HG03439 (cell line): Measurements from ENCODE around the gene AGAP2.
"Not testable (repeated sequence)": the region's sequence is repeated elsewhere in the genome, so short reads cannot be mapped to it uniquely, and the experiment has no call there.

ENCODE experiments used
- ATAC-seq: cut with Tn5 transposase; IDR thresholded peaks from one replicate; pipeline ENCODE4 v1.9.1; 2021; ENCODE audit warnings: mild to moderate bottlenecking, moderate library complexity; ENCODE audit not compliant: unreplicated experiment

Gene AGAP2

DNA sequence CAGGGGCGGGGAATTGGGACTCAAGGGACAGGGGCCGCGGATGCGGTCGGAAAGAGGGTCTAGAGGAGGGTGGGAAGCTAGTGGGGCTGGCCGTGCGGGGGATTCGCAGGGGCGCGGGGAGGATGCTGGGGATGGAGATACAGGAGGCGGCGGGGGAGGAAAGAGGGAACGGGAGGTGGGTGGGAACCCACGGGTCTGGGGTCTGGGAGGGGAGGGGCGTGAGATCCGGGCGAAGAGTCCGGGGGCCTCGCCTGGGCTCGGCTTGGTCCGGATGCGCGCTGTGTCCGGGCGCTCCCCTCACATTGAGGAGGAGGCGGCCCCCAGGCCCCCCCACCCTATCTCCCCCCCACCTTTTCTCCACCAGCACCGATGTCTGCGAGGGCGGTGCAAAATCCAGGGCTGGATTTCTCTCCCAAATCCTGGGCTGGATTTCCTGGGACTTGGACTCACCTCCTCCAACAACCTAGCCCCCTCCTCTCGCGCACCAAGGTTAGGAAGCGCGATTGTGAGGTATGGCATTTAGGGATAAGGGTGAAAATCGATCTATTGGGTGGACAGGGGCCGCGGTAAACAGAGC lies at the start of gene AGAP2:
Gene AGAP2, minus strand, starts transcription at position 82 of the 577 bp plus-strand sequence. CDS start 496 bp downstream, outside the sequence.
- no peak for ATAC-seq

DNA sequence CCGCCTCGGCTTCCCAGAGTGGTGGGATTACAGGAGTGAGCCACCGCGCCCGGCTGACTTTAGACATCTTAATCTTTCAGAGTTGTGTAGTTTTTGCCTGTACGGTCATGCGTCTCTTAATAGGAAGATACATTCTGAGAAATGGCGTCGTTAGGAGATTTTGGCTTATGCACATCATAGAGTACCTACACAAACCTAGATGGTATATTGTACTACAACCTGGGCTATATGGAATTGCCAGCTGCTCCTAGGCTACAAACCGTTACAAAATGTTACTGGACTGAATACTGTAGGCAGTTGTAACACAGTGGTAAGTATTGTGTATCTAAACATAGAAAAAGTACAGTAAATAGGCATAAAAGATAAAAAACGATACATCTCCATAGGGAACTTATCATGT lies 45.3 kb upstream of the AGAP2 start:
- no peak for ATAC-seq

DNA sequence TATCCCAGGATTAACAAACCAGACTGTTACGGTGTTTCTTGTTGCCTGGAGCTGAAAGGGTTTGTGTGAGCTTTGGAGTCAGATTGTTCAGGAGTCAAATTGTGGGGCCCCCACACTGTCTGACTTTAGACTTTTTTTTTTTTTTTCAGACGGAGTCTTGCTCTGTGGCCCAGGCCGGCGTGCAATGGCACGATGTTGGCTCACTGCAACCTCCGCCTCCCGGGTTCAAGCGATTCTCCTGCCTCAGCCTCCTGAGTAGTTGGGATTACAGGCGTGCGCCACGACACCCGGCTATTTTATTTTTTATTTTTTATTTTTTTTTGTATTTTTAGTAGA lies 44.9 kb upstream of the AGAP2 start:
- ATAC-seq = no peak

DNA sequence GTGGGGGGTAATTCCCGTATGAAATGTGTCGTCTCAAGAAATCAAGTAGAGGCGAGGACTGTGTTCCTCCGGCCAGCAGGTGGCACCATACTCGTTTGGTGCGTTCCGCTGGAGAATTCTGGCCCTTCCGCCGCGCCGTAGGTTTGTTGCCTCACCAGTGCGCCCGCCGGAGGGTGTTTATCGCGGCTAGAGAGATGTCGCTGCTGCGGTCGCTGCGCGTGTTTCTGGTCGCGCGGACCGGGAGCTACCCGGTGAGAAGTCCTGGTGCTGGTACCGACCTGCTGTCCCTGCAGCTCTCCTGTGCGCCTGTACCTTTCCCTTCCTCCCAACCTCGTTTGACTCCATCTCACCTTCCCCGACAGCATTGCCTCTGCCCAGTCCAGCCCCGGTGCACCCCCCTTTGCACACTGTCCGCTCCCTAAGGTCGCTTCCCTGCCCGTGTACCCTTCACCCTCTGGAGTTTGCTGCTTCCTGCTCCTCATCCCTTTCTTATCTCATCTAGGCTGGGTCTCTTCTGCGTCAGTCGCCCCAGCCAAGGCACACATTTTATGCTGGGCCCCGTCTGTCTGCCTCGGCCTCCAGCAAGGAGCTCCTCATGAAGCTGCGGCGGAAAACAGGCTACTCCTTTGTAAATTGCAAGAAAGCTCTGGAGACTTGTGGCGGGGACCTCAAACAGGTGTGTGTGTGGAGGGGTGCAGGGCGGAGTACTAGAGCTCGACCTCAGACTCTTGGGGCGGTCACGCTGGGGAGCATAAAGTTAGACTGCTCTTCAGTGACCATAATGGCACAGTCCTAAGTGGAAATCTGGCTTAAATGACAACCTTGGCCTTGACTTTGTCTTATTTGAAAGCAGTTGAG lies 44.3 kb upstream of the AGAP2 start, which contains the start of gene TSFM:
Gene TSFM, plus strand, starts transcription at position 180 of the 858 bp plus-strand sequence. Its CDS starts 15 bp downstream, at position 195.
- ATAC-seq = peak; percentile 81

DNA sequence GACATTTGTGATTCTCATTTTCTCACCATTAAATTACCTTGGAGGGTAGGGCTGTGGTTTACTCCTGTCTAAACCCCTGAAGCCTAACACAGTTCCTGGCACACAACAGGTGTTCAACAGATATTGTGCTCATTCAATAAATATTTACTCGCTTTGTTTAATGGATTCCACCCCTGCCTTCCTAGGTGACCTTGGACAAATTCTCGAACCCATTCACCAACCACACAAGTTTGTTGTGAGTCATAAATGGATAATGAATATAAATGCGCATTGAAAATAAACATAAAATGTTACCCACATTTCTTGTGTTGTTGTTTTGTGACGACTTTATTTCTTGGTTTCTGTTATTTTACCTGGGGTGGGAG lies 43.7 kb upstream of the AGAP2 start:
- no peak for ATAC-seq

DNA sequence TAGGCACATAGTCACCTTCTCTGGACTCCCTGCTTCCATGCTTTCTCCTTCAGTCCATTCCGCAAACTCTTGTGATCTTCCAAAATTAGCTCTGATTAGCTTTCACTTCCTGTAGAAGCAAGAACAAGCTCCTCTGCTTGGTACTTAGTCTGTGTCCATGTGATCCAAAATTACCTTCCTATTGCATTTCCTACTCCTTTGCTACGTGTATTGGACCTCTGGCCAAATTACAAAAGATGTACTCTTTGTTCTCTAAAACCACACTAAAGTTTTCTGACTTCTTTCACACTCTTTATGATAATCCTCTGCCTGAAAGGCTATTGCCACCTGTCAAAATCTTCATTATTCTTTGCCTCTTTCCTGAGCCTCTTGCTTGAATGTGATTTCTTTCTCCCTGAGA lies 43.3 kb upstream of the AGAP2 start:
- no peak for ATAC-seq

DNA sequence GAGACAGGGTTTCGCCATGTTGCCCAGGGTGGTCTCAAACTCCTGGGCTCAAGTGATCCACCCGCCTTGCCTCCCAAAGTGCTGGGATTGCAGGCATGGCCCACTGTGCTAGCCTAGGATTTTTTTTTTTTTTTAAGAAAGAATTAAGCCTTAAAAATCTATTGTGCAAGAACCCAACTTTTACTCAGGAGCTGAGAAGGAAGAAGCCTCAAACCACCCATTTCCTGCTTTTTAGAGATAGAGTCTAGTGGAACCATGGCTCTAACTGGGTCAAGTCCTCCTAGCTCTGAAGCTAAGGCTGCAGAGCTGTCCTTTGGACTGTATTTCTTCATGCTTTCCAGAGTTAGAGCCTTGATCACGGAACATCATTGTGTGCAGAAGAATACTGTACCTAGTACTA lies 42.7 kb upstream of the AGAP2 start:
- ATAC-seq = no peak

DNA sequence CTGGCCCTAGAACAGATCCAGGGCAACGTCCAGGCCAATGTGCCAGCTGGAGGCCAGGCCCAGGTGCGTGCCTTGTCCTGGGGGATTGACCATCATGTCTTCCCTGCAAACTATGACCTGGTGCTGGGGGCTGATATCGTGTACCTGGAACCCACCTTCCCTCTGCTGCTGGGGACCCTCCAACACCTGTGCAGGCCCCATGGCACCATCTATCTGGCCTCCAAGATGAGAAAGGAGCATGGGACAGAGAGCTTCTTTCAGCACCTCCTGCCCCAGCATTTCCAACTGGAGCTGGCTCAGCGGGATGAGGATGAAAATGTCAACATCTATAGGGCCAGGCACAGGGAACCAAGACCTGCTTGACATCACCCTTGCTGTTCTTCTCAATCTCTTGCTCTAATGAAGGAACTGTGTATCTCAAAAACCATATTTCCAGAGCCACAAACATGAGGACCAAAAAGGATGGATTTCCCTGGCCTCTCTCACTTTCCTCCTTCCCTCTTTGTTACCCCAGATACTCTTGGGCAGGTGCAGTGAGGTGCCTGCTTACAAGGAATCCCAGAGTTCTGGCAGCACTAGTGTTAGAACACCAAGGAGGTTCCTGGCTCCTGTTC lies 41.8 kb upstream of the AGAP2 start:
- no peak for ATAC-seq

DNA sequence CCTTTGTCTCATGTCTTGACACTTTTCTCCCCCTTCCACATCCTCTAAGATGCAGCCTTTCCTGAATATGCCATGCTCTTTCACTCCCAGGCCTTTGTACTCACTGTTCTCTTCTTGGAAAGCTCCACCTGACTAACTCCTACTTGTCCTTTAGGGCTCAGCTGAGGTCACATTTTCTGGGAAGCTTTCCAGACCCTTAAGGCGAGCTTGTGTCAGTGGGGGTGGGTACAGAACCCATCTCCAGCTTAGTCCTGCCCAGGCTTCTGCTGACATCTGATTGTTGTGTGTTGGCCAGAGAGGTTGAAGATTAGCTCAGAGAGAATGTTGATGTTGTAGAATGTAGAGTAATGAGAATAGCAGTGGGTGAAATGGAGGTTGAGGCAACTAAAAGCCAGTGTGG lies 41.2 kb upstream of the AGAP2 start:
- ATAC-seq = no peak

DNA sequence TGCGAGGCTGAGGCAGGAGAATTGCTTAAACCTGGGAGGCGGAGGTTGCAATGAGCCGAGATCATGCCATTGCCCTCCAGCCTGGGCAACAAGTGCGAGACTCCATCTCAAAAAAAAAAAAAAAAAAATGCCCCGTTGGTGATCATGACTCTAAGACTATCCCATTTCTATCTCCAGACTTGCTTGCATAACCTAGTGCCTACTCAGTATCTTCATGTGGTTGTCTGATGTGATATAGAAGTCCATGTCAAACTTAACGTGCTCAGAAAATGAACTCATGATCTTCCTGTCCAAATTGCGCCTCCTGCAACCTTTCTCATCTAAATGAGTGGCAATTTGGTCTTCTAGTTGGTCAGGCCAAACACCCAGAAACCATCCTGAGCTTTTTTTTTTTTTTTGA lies 39.4 kb upstream of the AGAP2 start:
- ATAC-seq = no peak

DNA sequence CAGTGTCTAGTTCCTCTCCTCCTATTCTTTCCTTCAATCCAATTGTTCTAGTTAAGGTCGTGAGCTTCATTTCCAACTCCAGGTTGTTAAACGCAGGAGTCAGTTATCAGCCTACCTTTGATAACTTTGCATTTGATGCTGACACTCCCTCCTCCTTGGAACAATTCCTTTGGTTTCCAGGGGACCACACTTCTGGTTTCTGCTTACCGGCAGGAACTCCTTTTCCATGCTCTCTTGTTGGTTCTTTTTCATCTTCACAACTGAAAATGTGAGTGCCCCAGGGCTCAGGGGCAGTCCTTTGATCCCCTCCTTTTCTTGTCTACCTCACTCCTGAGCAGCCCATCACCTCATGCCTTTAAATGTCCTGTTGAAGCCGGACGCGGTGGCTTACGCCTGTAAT lies 38.8 kb upstream of the AGAP2 start:
- ATAC-seq = no peak

DNA sequence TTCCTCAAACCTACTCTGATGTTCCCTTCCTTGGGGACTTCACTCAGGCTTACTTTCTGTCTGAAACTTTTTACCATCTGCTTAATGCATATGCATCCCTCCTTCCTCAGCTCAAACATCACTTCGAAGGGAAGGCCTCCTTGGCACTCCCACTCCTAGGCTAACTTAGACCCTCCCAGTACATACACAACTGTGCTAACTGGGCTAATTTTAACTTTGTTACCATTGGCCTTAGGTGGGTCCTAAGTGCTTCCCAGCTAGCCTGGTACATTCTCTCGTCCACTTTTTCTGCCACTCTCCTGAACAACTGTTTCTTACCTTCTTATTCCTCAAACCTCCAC lies 37.7 kb upstream of the AGAP2 start:
- no peak for ATAC-seq

DNA sequence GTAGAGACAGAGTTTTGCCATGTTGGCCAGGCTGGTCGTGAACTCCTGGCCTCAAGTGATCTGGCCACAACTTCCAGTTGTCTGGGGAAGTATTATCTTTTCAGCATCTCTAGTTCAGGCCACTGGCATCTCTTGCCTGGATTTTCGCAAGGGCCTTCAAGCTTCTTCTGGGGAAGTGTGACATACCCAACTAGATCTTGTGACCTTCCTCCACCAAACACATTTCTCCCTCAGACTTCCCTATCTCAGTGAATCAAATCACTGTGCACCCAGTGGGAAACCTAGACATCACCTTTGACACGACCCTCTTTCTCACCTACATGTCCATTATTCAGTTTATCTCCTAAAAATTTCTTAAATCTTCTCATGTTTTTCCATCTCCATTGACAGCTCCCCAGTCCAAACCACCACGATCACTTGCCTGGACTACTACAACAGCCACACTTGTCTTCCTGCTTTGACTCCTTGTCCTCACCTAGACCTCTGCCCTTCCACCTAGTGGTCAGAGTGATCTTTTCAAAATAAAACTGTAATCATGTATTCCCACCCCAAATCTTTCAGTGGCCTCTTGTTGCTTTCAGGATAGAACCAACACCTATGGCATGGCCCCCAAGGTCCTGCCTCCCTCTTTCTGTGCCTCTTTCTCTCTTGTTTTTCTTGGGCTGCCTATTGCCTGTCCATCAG lies 37.2 kb upstream of the AGAP2 start:
- ATAC-seq = no peak

DNA sequence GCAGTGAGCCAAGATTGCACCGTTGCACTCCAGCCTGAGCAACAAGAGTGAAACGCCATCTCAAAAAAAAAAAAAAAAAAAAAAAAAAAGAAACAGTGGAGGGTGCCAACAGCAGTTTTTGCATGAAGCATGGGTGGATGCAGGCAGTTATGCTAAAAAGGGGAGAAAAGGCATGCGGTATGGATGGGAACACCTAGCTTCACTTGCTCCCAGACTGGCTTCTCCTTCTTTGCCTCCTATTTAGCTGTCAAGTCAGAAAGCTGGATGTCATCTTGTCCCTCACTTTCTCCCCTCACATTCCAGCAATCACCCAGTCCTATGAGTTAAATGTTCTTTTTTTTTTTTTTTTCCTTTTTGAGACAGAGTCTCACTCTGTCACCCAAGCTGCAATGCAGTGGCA lies 36.5 kb upstream of the AGAP2 start:
- no peak for ATAC-seq

DNA sequence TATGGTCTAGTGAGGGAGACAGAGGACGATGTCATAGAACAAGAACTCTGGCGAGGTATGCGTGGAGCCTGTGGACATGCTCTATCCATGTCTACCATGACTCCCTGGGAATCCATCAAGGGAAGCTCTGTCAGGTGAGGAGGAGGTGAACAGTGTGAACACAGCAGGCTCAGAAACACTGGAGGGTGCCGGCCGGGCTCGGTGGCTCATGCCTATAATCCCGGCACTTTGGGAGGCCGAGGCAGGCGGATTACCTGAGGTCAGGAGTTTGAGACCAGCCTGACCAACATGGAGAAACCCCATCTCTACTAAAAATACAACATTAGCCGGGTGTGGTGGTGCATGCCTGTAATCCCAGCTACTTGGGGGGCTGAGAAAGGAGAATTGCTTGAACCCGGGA lies 36.1 kb upstream of the AGAP2 start:
- ATAC-seq = not testable (repeated sequence)

DNA sequence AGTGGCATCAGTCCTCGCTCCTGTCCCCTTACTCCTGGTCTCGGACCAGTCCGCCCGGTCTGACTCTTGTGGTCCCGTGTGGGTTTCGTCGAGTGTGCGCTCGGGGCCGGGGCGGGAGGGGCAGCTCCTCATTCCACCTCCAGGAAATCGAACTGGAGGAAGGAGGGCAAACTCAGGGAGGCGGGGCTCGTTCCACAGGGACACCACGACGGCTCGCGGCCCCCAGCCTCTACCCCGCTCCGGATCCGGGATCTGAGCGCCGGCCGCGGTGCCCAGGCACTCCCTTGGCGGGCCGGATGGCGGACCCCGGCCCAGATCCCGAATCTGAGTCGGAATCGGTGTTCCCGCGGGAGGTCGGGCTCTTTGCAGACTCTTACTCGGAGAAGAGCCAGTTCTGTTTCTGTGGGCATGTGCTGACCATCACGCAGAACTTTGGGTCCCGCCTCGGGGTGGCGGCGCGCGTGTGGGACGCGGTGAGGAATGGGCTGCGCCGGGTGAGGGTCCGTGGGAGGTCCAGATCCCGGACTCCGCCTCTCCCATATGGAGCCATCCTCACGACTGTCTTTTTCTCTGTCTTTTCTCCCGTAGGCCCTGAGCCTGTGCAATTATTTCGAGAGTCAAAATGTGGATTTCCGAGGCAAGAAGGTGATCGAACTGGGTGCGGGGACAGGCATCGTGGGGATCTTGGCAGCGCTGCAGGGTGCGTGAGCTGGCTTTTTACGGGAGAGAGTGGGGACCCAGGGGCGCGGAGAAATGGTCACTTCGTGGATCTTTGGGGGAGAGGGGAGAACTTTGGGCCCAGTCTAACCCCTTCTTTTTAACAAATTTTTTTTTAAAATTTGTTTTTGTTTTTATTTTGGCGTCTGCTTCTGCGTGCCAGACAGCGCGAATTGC lies 34.1 kb upstream of the AGAP2 start, which contains the start of gene EEF1AKMT3:
Gene EEF1AKMT3, plus strand, starts transcription at position 186 of the 894 bp plus-strand sequence. Its CDS starts 111 bp downstream, at position 297.
- ATAC-seq = peak; percentile 27

DNA sequence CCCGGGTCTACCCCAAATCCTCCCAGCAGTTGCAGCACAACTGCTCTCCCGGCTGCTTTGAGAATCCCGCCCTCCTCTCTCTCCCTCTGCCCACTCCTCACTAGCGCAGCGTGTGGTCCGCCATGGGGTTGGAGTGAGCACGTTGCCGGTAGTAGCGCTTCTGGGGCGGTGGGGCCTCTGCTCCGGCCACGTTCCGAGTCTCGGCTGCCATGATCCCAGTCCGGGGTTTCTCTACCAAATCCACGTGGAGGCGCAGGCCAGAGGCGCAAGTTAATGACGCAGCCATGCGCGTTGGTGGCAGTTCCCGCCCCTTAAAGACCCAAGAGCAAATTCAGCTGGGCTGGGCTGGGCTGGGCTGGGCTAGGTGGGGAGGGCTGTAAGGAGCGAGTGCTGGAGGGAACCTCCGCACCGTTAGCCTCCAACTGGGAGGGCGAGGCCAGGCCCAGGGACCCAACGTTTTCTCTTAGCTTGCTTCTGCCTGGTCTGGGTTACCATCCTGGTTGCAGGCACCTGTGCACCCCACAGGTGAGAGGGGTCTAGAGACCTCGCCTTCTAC lies 33.4 kb upstream of the AGAP2 start, which contains the start of gene METTL1:
Gene METTL1, minus strand, starts transcription at position 233 of the 556 bp plus-strand sequence. Its CDS starts 22 bp downstream, at position 211.
- ATAC-seq = peak; percentile 82

DNA sequence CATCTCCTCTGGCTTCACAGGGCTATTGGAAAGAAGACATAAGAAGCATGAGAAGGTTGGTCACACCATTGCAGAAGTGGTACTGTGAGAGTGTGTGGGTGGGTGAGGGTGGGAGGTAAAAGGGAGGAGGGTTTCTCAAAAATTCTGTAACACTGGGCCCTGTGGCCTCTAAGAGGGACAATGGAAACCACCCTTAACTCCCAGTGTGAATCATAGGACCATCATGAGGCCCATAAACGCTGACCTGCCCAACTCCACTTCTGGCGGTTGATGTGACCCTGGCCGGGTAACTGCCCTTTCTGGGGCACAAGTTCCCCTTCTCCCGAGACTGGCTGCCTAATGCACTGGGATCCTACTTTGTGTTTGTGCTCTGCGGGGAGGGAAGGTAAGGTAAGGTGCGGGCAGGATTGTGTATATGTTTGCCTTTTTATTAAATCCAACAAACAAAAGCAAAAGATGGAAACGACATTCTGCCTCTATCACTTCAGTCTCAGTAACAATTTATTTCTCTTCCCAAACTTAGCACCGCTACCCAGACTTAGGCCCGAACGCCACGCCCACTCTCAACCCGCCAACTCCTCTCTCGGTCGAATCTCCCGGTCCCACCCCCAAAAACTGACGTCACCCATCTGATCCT lies 32.8 kb upstream of the AGAP2 start:
- peak; percentile 70 for ATAC-seq

DNA sequence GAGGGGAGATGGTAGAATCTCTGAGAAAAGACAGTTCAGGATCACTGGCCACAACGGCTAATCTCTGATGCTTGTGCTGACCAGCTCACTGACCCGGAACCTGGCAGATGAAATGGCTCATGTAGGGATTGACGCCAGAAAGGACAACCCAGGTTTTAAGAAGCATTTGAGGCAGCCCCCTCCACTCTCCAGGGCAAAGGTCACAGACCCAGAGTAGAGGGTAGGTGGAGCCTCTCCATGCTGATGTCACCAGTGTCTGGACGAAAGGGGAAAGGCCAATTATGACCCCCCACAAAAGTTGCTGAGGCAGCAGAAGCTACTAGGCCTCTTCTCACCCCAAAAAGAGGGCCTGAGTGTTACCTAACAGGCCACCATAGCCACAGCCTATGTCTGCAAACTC lies 32.2 kb upstream of the AGAP2 start:
- no peak for ATAC-seq

DNA sequence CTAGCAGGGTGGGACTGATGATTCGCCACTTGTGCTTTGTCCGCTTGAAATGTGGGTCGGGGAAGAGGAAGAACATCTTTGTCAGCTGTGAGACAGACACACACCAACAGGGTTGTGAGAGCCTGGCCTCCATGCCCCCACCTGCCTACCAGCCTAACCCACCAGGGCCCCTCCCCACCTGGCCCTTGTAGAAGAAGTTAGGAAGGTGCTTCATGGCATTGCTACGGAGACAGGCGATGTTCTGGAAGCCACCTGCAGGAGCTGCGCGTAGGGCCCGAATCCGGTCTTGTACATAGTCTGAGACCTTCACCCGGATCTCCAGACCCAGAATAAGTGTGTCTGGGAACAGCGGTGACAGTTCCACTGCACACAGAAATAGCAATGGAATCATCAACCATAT lies 31.1 kb upstream of the AGAP2 start:
- ATAC-seq = no peak
